HepG2 (cell line): ENCODE measurements around the gene IGF2. TPM values are rescaled to one million over a fixed set of nuclear protein-coding genes. Genes with fewer than 3 reads are reported as not detected.
A peak's percentile ranks its signal among the peaks of the same experiment; 100 is the strongest.

Source experiments
- DBP ChIP-seq: sonication (generic); formaldehyde crosslinking; IDR thresholded peaks from 2 replicates; pipeline ENCODE4 v1.4.0; 2020; ENCODE audit warnings: missing genetic modification reagents; ENCODE audit errors: not compliant biosample characterization
- EED ChIP-seq: sonication (generic); formaldehyde crosslinking; IDR thresholded peaks from 2 replicates; pipeline ENCODE4 v1.5.0; 2020; ENCODE audit warnings: mild to moderate bottlenecking, missing genetic modification reagents
- HMG20B ChIP-seq: conservative IDR thresholded peaks from 2 replicates; pipeline ENCODE4 v1.6.1; 2016; ENCODE audit warnings: missing genetic modification reagents, missing compliant biosample characterization
- IRF9 ChIP-seq: sonication (generic); formaldehyde crosslinking; IDR thresholded peaks from 2 replicates; pipeline ENCODE4 v1.8.0; 2022; ENCODE audit warnings: missing genetic modification reagents, mild to moderate bottlenecking, borderline replicate concordance
- MAZ ChIP-seq, 2 experiments: sonication (generic) in 1 of 2; formaldehyde crosslinking in 1 of 2; IDR thresholded peaks; 2 replicates each; pipeline versions ENCODE4 v1.5.0 to v1.6.1; 2012 to 2020; ENCODE audit warnings: low read depth in 2 of 2, mild to moderate bottlenecking in 2 of 2, borderline replicate concordance in 1 of 2, improper control_type of control experiment in 1 of 2, low read length in 1 of 2, missing genetic modification reagents in 1 of 2, moderate library complexity in 1 of 2
- NCOA2 ChIP-seq: sonication (generic); formaldehyde crosslinking; IDR thresholded peaks from 2 replicates; pipeline ENCODE4 v1.8.0; 2022; ENCODE audit warnings: inconsistent platforms
- NFE2L2 ChIP-seq: fragments of 150-350 bp; IDR thresholded peaks from 2 replicates; pipeline ENCODE4 v1.6.1; 2014; ENCODE audit warnings: low read length
- NFIC ChIP-seq: IDR thresholded peaks from 2 replicates; pipeline ENCODE4 v1.6.1; 2012; ENCODE audit warnings: mild to moderate bottlenecking, low read length, inconsistent platforms
- POLR2G ChIP-seq: fragments of 200-400 bp; formaldehyde crosslinking; IDR thresholded peaks from 2 replicates; pipeline ENCODE4 v1.6.1; 2018; ENCODE audit warnings: mild to moderate bottlenecking, low read depth, low read length, moderate library complexity
- SMC3 ChIP-seq: IDR thresholded peaks from 2 replicates; pipeline ENCODE4 v1.6.1; 2011; ENCODE audit warnings: low read length, improper control_type of control experiment
- SNAPC2 ChIP-seq: sonication (generic); formaldehyde crosslinking; IDR thresholded peaks from 2 replicates; pipeline ENCODE4 v1.8.1; 2022; ENCODE audit warnings: mild to moderate bottlenecking, missing genetic modification reagents
- SOX13 ChIP-seq, 3 experiments: fragments of 450-650 bp in 1 of 3; sonication (generic) in 1 of 3; formaldehyde crosslinking in 1 of 3; IDR thresholded peaks in 2 of 3; conservative IDR thresholded peaks in 1 of 3; 2 replicates each; pipeline versions ENCODE4 v1.5.0 to v1.6.1; 2016 to 2020; ENCODE audit warnings: antibody characterized with exemption in 1 of 3, mild to moderate bottlenecking in 1 of 3, missing compliant biosample characterization in 1 of 3, missing genetic modification reagents in 1 of 3, moderate library complexity in 1 of 3
- TBP ChIP-seq: sonication (generic); formaldehyde crosslinking; IDR thresholded peaks from 2 replicates; pipeline ENCODE4 v1.5.0; 2020; ENCODE audit warnings: missing genetic modification reagents
- ZBTB43 ChIP-seq: sonication (generic); formaldehyde crosslinking; conservative IDR thresholded peaks from 2 replicates; pipeline ENCODE4 v1.4.0; 2020; ENCODE audit warnings: missing genetic modification reagents
- ZFX ChIP-seq: sonication (generic); formaldehyde crosslinking; IDR thresholded peaks from 2 replicates; pipeline ENCODE4 v1.4.0; 2020; ENCODE audit warnings: mild to moderate bottlenecking, low read depth, missing genetic modification reagents, moderate library complexity
- ZMAT3 ChIP-seq: sonication (generic); formaldehyde crosslinking; conservative IDR thresholded peaks from 2 replicates; pipeline ENCODE4 v1.7.0; 2021; ENCODE audit warnings: missing genetic modification reagents
- ZNF292 ChIP-seq: sonication (generic); formaldehyde crosslinking; IDR thresholded peaks from 2 replicates; pipeline ENCODE4 v1.8.1; 2022; ENCODE audit warnings: mild to moderate bottlenecking, low read depth, missing genetic modification reagents, borderline replicate concordance
- ZNF382 ChIP-seq: sonication (generic); formaldehyde crosslinking; IDR thresholded peaks from 2 replicates; pipeline ENCODE4 v1.5.0; 2020; ENCODE audit warnings: missing genetic modification reagents, mild to moderate bottlenecking, borderline replicate concordance
- ZNF446 ChIP-seq: sonication (generic); formaldehyde crosslinking; IDR thresholded peaks from 2 replicates; pipeline ENCODE4 v1.5.0; 2020; ENCODE audit warnings: mild to moderate bottlenecking, missing genetic modification reagents
- ZNF570 ChIP-seq: sonication (generic); formaldehyde crosslinking; IDR thresholded peaks from 2 replicates; pipeline ENCODE4 v1.4.0; 2020; ENCODE audit warnings: mild to moderate bottlenecking, missing genetic modification reagents, borderline replicate concordance
- ZNF768 ChIP-seq: sonication (generic); formaldehyde crosslinking; IDR thresholded peaks from 2 replicates; pipeline ENCODE4 v1.4.0; 2020; ENCODE audit warnings: missing genetic modification reagents
- polyA plus RNA-seq, 8 experiments: library from polyadenylated mRNA; depleted of rRNA in 3 of 8; stranded (reverse) in 7 of 8; unstranded in 1 of 8; fragments of >200 nt; fragmentation: Illumina TruSeq in 4 of 8; extraction: Trizol in 4 of 8; gene quantifications; 2 replicates each; pipeline versions ENCODE4 v1.2.1 to v1.2.3, GENCODE V29; 2011 to 2016; ENCODE audit warnings: low read depth in 4 of 8, missing spikeins in 1 of 8, mixed read lengths in 1 of 8; ENCODE audit not compliant: insufficient read depth in 1 of 8
- total RNA-seq, 5 experiments: library from RNA; depleted of rRNA; stranded (reverse); fragments of >200 nt; fragmentation: Illumina TruSeq; extraction: Trizol; gene quantifications; 2 replicates each; pipeline ENCODE4 v1.2.3, GENCODE V29; 2016; ENCODE audit warnings: low read depth in 1 of 5
- TF ChIP-seq, protein P1 (sequence below): IDR thresholded peaks from 2 replicates; pipeline ENCODE4 v1.6.1; 2016; ENCODE audit warnings: mild to moderate bottlenecking, missing biosample characterization, missing genetic modification reagents
- TF ChIP-seq, protein P2 (sequence below): sonication (generic); formaldehyde crosslinking; IDR thresholded peaks from 2 replicates; pipeline ENCODE4 v1.4.0; 2020; ENCODE audit warnings: mild to moderate bottlenecking, missing genetic modification reagents

IGF2 gene
- total and polyA plus RNA-seq, 2 of the 13 experiments (the other 11 are each of a cell fraction or from before 2014, with no cell fraction given), result 79.1 to 254 TPM

GRCh38 chr11:2097356-2097997 is 41.7 kb downstream of the IGF2 start (continued):
- peak; percentile 41; the same call in 1 of the 2 replicates for TF ChIP-seq ZBTB43 (CRISPR knock-in tag)
- TF ChIP-seq POLR2G, result peak; percentile 52; the same call in 1 of the 2 replicates
- TF ChIP-seq, protein P1, sequence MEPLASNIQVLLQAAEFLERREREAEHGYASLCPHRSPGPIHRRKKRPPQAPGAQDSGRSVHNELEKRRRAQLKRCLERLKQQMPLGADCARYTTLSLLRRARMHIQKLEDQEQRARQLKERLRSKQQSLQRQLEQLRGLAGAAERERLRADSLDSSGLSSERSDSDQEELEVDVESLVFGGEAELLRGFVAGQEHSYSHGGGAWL (CRISPR knock-in tag), result 0 out of 2 replicates have a peak, but pooled peaks have one; percentile 23
- TF ChIP-seq SNAPC2 (CRISPR knock-in tag), result no peak
- no peak for TF ChIP-seq NFIC
- TF ChIP-seq ZFX (CRISPR knock-in tag), result peak; percentile 92
- TF ChIP-seq TBP (CRISPR knock-in tag), result no peak
- no peak for TF ChIP-seq ZNF446 (CRISPR knock-in tag)
- no peak for TF ChIP-seq EED (CRISPR knock-in tag)
- peak; percentile 89; the same call in 1 of the 2 replicates for TF ChIP-seq ZNF768
- no peak for TF ChIP-seq NFE2L2
- TF ChIP-seq, protein P2, sequence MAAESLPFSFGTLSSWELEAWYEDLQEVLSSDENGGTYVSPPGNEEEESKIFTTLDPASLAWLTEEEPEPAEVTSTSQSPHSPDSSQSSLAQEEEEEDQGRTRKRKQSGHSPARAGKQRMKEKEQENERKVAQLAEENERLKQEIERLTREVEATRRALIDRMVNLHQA (CRISPR knock-in tag), result no peak
- peak; percentile 56; the same call in 1 of the 2 replicates for TF ChIP-seq NCOA2 (CRISPR knock-in tag)
- peak; percentile 28 for TF ChIP-seq MAZ (IDR thresholded peaks at IDR 0.05; ENCODE audit: borderline replicate concordance, low read depth, low read length)
- TF ChIP-seq MAZ (CRISPR knock-in tag; IDR thresholded peaks at IDR 0.05; ENCODE audit: low read depth), result peak; percentile 39; the same call in 1 of the 2 replicates
- no peak for TF ChIP-seq ZNF382 (CRISPR knock-in tag)
- no peak for TF ChIP-seq IRF9
- TF ChIP-seq SOX13 (IDR thresholded peaks at IDR 0.05), result peak; percentile 23; the same call in 1 of the 2 replicates
- TF ChIP-seq SOX13 (CRISPR knock-in tag; conservative IDR thresholded peaks at IDR 0.05 in 1 of 2, IDR thresholded peaks at IDR 0.05 in 1 of 2), result peak in 1 of 2 experiments; percentile 64; a peak in 2 of 4 replicates
- TF ChIP-seq SMC3, result no peak
- TF ChIP-seq DBP, result no peak
- TF ChIP-seq HMG20B (CRISPR knock-in tag), result no peak; the same call in 1 of the 2 replicates
- peak; percentile 71 for TF ChIP-seq ZMAT3 (CRISPR knock-in tag)
- TF ChIP-seq ZNF292, result peak; percentile 90
- TF ChIP-seq ZNF570 (CRISPR knock-in tag), result no peak
